22Rv1 (cell line): ENCODE results near the gene LONP2.

ENCODE experiments used
- ZFX ChIP-seq: fragments of 450-650 bp; IDR thresholded peaks from 2 replicates; pipeline ENCODE4 v1.6.1; 2017; ENCODE audit warnings: antibody characterized with exemption, borderline replicate concordance
- TF ChIP-seq, protein P1 (sequence below): fragments of 450-650 bp; IDR thresholded peaks from 2 replicates; pipeline ENCODE4 v1.5.1; 2017; ENCODE audit warnings: mild to moderate bottlenecking

DNA sequence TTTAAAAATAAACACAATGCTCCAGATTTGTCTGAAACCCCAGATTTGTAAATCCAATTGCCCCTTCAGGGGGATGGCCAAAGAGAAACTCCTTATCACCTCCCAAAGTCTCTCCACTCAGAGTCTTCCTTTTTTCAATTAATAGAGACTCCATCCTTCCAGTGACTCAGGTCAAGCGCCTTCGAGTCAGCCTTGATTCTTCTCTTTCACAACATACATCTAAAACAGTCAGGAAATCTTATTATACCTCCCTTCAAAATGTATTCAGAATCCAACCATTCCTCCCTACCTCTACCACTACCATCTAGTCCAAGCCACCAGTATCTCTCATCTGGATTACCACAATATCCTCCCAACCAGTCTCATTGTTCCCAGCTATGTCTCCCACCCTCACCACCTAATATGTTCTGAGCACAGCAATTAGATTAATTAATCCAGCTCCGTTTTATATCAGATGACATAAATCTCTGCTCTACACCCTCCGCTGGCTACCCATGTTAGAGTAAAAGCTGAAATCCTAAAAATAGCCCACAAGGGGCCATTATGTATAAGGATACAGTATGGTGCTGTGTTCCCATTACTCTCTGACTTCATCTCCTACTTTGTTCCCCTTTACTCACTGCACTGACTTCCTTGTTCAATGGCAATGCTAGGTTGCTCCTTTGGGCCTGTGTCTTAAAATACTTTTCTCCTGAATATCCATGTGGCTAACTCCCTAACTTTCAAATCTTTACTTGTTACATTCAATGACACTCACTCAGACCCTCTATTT lies 129.3 kb downstream of the LONP2 start:
- TF ChIP-seq, protein P1, sequence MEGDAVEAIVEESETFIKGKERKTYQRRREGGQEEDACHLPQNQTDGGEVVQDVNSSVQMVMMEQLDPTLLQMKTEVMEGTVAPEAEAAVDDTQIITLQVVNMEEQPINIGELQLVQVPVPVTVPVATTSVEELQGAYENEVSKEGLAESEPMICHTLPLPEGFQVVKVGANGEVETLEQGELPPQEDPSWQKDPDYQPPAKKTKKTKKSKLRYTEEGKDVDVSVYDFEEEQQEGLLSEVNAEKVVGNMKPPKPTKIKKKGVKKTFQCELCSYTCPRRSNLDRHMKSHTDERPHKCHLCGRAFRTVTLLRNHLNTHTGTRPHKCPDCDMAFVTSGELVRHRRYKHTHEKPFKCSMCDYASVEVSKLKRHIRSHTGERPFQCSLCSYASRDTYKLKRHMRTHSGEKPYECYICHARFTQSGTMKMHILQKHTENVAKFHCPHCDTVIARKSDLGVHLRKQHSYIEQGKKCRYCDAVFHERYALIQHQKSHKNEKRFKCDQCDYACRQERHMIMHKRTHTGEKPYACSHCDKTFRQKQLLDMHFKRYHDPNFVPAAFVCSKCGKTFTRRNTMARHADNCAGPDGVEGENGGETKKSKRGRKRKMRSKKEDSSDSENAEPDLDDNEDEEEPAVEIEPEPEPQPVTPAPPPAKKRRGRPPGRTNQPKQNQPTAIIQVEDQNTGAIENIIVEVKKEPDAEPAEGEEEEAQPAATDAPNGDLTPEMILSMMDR = no peak
- TF ChIP-seq ZFX = no peak
